Fibroblast of gingiva (primary cell): ENCODE data around the gene ARPC1A.
A peak's percentile ranks its signal among the peaks of the same experiment; 100 is the strongest.

Experiments
- DNase-seq: peaks from one replicate; pipeline ENCODE4 v3.0.0-alpha.2; 2011; ENCODE audit warnings: low read depth

The ARPC1A gene

GRCh38 chr7:99410635-99411034 is 84.9 kb downstream of the ARPC1A start:
- DNase-seq = no peak

GRCh38 chr7:99415513-99416127 is 89.9 kb downstream of the ARPC1A start:
- DNase-seq = peak; percentile 68
